ENCODE results near the gene PKD1L1. TPM values are rescaled to one million over a fixed set of nuclear protein-coding genes. Genes with fewer than 3 reads are reported as not detected.

The PKD1L1 gene
- total RNA-seq, 1 experiment from 2014 or later = 0.17 TPM

DNA sequence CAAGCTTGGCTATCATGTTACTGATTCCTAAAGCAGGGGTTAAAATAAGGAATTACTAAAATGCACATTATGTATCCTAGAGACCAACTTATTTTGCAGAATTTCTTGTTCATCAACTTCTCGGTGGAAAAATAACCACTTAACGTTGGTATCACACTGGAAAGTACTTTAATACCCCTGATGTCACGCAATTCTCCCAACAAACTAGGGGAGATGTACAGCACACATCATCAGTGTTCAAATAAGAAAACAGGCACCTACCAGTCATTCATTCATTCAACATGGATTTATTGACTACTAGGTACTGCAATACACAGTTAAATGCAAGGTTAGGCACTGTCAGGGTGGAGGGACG is 30.5 kb upstream of the PKD1L1 start:
- no peak for DNase-seq
- Histone ChIP-seq H3K79me1 (ENCODE audit: insufficient read depth, low read depth, low read length, poor library complexity, severe bottlenecking) (no peaks in the 10 kb centered on the region), H4K8ac (replicated peaks; ENCODE audit: insufficient read length, low read depth, low read length) (no peak overlapping the region), H3K79me2 (ENCODE audit: insufficient read depth, low read length) (peaks cover 3% of the 10 kb centered on the region; the same call in 1 of the 2 replicates), H2BK5ac (ENCODE audit: insufficient read length, low read length) (no peak overlapping the region), H4K91ac (ENCODE audit: insufficient read length, low read depth, low read length) (no peak overlapping the region), H3K4me2 (ENCODE audit: insufficient read depth, insufficient read length, low read length) (peak overlapping the region; percentile 75), H3K4me1 (ENCODE audit: insufficient read depth, low read length) (peaks cover 3% of the 10 kb centered on the region; the same call in 1 of the 2 replicates), H2BK20ac (ENCODE audit: low read depth, low read length, poor library complexity, severe bottlenecking) (no peak overlapping the region), H3K14ac (ENCODE audit: insufficient read depth, low read length) (no peak overlapping the region), H2BK15ac (ENCODE audit: low read depth, low read length) (no peak overlapping the region), H3T11ph (ENCODE audit: low read length) (no peak overlapping the region), H3K9me3 (ENCODE audit: control insufficient read depth, low read depth, low read length) (no peaks in the 10 kb centered on the region), H3K9ac (ENCODE audit: extremely low read depth, insufficient read length, low read length) (peak overlapping the region; percentile 56), H3K18ac (ENCODE audit: insufficient read length, low read depth, low read length) (no peak overlapping the region), H4K5ac (ENCODE audit: insufficient read length, low read depth, low read length) (no peak overlapping the region), H2BK12ac (ENCODE audit: insufficient read length, low read depth, low read length) (no peak overlapping the region), H3K27ac (ENCODE audit: insufficient read length, low read depth, low read length) (no peak overlapping the region), H3K56ac (ENCODE audit: insufficient read length, low read depth, low read length) (no peak overlapping the region), H3K23me2 (ENCODE audit: insufficient read length, low read depth, low read length, poor library complexity, severe bottlenecking) (peaks cover 5% of the 10 kb centered on the region), H3K23ac (ENCODE audit: insufficient read length, low read depth, low read length) (no peak overlapping the region), H2AK5ac (ENCODE audit: insufficient read length, low read length) (no peak overlapping the region), H4K20me1 (ENCODE audit: control insufficient read depth, insufficient read depth, insufficient read length) (no peaks in the 10 kb centered on the region), H2BK120ac (ENCODE audit: low read depth, low read length, poor library complexity, severe bottlenecking) (no peak overlapping the region), H2AFZ (ENCODE audit: low read length) (no peak overlapping the region), H3K4ac (ENCODE audit: low read depth, low read length) (no peak overlapping the region), H3K27me3 (ENCODE audit: insufficient read depth, low read length) (no peaks in the 10 kb centered on the region)
- H3K27ac Mint-ChIP-seq = peak overlapping the region; percentile 58 to 99 (median 75); a peak in 3 of 7 replicates
- H3K4me1 Mint-ChIP-seq = peaks cover 12 to 13% of the 10 kb centered on the region in 2 experiments
- peak overlapping the region; percentile 92 to 94 for H3K4me3 Mint-ChIP-seq
- peaks cover 36 to 49% (median 48%) of the 10 kb centered on the region in 3 experiments; a peak in 6 of 7 replicates for H3K36me3 Mint-ChIP-seq (ENCODE audit: insufficient read depth in 1 of 3, low read depth in 3 of 3)
- H3K27me3 Mint-ChIP-seq (ENCODE audit: low read depth) = no peaks in the 10 kb centered on the region
- TF ChIP-seq, protein P1, sequence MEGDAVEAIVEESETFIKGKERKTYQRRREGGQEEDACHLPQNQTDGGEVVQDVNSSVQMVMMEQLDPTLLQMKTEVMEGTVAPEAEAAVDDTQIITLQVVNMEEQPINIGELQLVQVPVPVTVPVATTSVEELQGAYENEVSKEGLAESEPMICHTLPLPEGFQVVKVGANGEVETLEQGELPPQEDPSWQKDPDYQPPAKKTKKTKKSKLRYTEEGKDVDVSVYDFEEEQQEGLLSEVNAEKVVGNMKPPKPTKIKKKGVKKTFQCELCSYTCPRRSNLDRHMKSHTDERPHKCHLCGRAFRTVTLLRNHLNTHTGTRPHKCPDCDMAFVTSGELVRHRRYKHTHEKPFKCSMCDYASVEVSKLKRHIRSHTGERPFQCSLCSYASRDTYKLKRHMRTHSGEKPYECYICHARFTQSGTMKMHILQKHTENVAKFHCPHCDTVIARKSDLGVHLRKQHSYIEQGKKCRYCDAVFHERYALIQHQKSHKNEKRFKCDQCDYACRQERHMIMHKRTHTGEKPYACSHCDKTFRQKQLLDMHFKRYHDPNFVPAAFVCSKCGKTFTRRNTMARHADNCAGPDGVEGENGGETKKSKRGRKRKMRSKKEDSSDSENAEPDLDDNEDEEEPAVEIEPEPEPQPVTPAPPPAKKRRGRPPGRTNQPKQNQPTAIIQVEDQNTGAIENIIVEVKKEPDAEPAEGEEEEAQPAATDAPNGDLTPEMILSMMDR (conservative IDR thresholded peaks at IDR 0.05) = no peak
- no CpG with 5 or more reads among the region's 4 CpGs for WGBS (ENCODE audit: extremely low coverage, insufficient read length, low lambda C conversion rate)
- H3K9me3 Mint-ChIP-seq = no peaks in the 10 kb centered on the region; a peak in 1 of 5 replicates
